HG02884 (cell line): ENCODE data around the gene GGNBP2.
"Not testable (repeated sequence)": the region's sequence is repeated elsewhere in the genome, so short reads cannot be mapped to it uniquely, and the experiment has no call there.

Experiments used
- ATAC-seq: cut with Tn5 transposase; IDR thresholded peaks from one replicate; pipeline ENCODE4 v1.9.1; 2021; ENCODE audit warnings: mild to moderate bottlenecking, moderate library complexity; ENCODE audit not compliant: unreplicated experiment

GGNBP2 gene, protein sequence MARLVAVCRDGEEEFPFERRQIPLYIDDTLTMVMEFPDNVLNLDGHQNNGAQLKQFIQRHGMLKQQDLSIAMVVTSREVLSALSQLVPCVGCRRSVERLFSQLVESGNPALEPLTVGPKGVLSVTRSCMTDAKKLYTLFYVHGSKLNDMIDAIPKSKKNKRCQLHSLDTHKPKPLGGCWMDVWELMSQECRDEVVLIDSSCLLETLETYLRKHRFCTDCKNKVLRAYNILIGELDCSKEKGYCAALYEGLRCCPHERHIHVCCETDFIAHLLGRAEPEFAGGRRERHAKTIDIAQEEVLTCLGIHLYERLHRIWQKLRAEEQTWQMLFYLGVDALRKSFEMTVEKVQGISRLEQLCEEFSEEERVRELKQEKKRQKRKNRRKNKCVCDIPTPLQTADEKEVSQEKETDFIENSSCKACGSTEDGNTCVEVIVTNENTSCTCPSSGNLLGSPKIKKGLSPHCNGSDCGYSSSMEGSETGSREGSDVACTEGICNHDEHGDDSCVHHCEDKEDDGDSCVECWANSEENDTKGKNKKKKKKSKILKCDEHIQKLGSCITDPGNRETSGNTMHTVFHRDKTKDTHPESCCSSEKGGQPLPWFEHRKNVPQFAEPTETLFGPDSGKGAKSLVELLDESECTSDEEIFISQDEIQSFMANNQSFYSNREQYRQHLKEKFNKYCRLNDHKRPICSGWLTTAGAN

GRCh38 chr17:36544307-36545076 is at the start of gene GGNBP2:
GGNBP2 (plus strand) TSS chr17:36544919; CDS start chr17:36545725, 806 bp downstream.
- ATAC-seq = peak; percentile 39

GRCh38 chr17:36495076-36495578 is 49.6 kb upstream of the GGNBP2 start:
- ATAC-seq = no peak

DNA sequence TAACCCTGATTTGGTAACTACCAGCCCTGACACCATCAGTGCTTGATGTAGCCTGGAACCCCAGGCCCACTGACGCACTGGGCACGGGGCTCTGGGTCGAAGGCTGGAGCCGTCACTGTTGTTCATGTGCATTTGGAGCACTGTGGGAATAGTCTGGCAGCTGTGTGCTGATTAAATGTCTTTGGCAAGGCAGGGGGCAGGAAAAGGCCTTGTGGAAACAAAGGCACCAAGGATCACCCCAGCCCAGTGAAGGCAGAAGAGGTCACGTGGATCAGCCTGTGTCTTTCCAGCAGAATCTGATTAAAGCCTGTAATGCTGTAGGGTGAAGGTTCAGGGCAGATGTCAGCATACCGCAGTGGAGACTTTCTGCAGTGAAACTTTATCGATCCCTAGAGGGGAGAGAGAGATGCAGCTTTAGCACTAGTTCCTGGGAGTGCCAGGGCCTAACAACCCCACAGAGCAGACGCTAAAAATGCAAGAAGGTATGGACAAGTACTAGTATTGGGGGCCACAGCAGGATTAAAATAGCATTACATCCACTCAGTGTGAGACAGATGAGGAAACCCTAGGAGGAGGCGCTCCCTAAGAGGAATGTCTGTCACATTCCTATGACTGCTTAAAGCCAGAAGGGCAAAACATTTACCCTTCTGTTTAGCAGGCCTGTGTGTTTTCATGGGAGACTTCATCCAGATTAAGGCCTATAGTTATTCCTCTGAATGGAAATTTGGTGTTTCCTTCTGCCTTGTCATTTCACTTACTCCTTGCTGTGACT is 48.5 kb upstream of the GGNBP2 start:
- no peak for ATAC-seq

DNA sequence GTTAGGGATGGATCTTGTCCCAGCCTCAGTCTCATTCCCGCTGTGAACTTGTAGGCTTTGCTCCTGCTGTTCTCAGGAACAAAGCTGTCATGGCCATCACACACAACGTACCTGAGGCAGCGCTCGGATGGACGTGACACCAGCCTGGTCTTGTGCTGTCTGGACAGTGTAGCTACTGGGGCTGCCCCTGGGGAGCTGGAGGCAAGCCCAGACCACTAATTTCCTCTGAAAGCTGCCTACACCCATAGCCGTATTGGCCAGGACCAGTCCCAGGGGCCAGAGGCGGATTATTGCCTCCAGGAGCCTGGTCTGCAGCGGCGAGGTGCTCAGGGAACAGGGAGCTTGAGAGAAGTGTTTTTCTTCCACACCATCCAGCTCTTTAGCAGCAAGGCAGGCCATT is 46.6 kb upstream of the GGNBP2 start:
- ATAC-seq = no peak

DNA sequence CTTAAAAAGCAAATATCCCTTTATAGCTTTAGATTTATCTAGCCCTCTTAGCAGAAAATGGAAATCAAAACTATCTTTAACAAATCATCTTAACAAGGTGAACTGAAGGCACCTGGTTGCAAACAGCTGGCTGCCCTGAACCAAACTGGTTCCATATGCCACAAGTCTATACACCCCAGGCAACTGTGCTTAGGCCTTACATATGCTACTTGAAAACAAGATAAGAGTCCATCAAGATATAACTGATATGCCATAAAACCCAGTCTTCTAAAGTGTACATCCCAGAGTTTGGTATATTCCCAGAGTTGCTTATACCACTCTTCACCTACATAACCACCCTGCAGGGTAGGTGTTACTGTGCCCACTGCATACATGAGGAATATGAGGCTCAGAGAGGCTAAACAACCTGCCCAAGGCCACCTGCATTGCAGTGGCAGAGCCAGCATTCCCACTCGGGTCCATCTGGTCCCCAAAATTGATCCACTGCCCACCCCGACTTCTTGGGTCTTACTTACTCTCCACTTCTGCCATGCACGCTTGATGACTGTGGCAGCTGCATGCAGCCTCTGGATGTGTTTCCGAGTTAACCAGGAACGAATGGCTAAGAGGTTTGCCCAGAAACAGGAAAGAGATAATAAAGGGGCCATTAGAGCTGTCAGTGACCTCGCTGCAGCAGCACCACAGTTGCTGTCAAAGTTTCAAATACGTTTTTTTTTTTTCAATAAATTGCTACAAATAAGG is 46.0 kb upstream of the GGNBP2 start:
- no peak for ATAC-seq

DNA sequence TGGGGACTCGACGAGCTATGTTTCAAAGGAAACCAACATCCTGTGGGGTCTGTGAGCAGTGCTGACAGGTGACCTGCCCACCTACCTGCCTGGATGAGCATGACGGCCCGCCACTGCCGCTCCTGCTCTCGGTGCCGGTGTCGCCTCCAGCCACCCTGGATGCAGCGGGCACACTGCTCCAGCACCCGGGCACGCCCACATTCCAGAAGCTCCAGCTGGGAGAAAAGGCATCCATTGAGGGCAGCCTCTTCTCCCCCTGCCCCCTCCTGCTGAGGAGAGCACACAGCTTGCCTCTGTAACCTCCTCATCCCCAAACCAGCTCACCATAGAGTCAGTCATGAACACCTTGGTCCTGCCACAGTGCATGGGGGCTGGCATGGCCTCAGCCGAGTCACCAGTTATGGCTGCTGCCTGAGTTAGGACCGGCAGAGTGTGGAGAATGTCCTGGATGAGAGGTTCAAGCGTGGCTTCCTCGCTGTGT is 43.9 kb upstream of the GGNBP2 start:
- no peak for ATAC-seq

- no peak for ATAC-seq
These were observed 43.4 kb upstream of the GGNBP2 start for GRCh38 chr17:36501351-36501750.

GRCh38 chr17:36501963-36502362 is 42.8 kb upstream of the GGNBP2 start:
- no peak for ATAC-seq

GRCh38 chr17:36503456-36504155 is 41.1 kb upstream of the GGNBP2 start:
- no peak for ATAC-seq

GRCh38 chr17:36504156-36504545 is 40.6 kb upstream of the GGNBP2 start:
- ATAC-seq = no peak

DNA sequence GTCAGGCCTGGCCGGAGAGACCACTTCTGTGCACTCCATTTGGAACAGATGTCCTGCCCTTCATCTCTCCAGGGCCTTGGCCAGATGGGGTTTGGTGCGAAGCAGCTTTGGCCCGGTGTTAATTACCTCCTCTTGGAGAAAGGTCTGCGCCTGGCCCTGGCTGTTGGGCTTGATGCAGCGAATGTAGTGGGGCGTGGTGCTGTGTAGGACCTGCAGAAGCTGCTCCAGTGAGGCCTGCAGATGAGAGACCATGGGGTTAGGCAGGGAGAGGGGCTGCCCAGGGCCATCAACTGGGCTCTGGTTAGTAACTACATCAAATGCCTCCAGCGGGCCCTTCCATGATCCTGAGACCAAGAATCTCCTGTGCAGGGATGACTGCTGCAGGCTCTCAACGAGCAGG is 39.5 kb upstream of the GGNBP2 start:
- no peak for ATAC-seq

DNA sequence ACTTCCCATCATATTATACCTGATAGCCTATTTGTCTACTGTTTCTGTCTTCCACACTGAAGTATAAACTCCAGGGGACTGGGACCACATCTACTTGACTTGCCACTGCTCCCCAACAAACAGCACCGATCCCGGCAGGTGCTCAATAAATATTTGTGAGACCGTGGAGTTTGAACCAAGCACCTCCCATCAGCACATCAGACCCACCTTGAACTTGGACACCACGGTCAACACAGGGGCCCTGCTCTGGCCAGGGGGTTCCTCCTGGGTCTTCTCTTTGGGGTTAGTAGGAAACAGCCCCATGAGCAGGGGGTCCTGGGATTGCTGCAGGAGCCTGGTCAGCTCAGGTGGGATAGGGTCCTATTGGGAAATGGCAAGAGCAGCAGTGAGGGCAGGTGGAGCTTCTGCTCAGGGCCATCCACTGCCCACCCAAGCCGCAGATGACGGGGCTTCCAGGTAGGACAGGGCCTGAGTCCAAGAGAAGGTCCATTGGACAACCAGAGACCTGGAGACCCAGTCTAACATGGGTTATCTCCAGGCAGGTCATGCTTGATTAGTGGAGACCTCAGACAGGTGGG is 38.4 kb upstream of the GGNBP2 start:
- no peak for ATAC-seq

DNA sequence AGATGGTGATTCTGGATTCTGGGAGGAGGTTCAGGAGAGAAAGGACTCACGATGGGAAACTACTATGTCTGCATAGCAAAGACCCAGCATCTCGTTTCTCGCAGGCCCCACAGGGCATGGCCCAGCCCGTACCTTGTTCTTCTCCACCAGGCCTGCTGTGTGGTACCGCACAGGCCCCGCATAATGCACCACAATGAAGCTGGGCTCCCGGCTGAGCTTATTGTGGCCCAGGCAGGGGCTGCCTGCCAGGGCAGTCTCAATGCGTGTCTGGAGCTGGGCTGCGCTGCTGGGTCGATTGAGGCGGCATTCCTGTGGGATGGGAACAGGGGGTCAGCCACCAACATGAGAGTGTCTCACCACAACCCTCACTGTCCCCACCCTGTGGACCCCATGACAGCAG is 37.9 kb upstream of the GGNBP2 start:
- ATAC-seq = no peak

- no peak for ATAC-seq
These were observed 37.5 kb upstream of the GGNBP2 start for GRCh38 chr17:36507266-36507665.

GRCh38 chr17:36508439-36508838 is 36.3 kb upstream of the GGNBP2 start:
- ATAC-seq = not testable (repeated sequence)

DNA sequence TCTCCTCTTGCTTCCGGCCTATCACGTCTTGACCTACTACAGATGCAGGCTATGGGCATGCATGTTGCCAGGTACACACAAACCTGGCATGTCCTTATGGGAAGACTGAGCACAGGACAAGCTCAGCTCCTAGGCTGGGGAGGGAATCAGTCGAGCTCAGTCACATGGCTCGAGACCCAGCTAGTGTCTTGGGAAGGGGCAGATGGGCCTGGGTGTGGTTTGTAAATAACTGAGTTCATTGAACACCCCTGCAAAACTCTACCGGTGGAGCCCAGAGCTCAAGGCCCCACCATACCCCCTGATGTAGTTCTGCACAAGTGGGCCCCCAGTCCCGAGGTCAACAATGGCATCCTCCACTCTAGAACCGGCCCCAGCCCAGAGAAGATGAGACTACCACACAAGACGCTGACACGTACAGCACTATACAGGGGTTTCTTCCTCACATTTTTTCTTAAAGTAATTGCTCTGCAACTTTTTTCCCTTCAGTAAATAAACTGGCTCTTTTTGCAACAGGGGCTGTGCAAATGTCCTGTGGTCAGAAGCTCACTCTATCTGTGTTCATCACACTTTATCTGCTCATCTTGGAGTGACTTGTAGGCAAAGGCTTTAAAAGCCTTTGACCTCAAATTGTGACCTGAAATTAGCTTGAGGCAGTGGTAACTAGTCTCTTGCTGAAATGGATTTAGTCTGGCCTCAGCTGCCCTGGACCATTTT is 35.3 kb upstream of the GGNBP2 start:
- ATAC-seq = no peak

- no peak for ATAC-seq
These were observed 34.1 kb upstream of the GGNBP2 start for GRCh38 chr17:36510636-36511035.

DNA sequence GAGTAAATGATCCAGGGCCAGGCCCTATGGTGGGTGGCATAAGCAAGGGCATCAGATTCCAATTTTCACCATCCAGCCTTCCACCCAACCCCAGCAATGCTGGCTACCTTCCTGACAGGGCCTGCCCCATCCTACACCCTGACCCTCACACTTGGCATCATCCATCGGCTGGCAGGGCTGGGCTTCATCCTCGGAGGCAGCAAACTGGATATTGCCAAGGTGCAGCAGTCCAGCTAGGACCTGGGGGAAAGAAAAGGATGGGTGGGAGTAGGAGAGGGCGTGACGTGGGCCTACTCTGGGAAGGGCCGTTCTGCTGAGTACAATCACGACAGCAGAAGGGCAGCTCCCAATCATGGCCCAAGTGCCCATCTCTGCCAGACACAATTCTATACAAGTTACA is 33.5 kb upstream of the GGNBP2 start:
- no peak for ATAC-seq
